SK-N-SH (cell line): ENCODE measurements around the gene MAN1B1.

Experiments
- EP300 ChIP-seq, 2 experiments: IDR thresholded peaks; 2 replicates each; pipeline versions ENCODE4 v1.4.0 to v1.6.1; 2012; ENCODE audit warnings: borderline replicate concordance in 1 of 2, low read depth in 1 of 2, low read length in 1 of 2
- EZH2phosphoT487 ChIP-seq: fragments of 200-600 bp; sonication (generic); IDR thresholded peaks from 2 replicates; pipeline ENCODE4 v1.6.1; 2017; ENCODE audit warnings: low read depth, mixed run types, mild to moderate bottlenecking, antibody characterized with exemption, moderate library complexity, borderline replicate concordance
- FOXJ3 ChIP-seq: sonication (generic); formaldehyde crosslinking; IDR thresholded peaks from 2 replicates; pipeline ENCODE4 v1.5.1; 2020; ENCODE audit warnings: mild to moderate bottlenecking, missing genetic modification reagents
- RAD21 ChIP-seq: IDR thresholded peaks from 2 replicates; pipeline ENCODE4 v1.6.1; 2012; ENCODE audit warnings: mild to moderate bottlenecking, low read length
- RCOR1 ChIP-seq: fragments of 150-350 bp; IDR thresholded peaks from 2 replicates; pipeline ENCODE4 v1.6.1; 2017; ENCODE audit warnings: antibody characterized with exemption, low read length
- REST ChIP-seq: IDR thresholded peaks from 2 replicates; pipeline ENCODE4 v1.6.1; 2012; ENCODE audit warnings: mild to moderate bottlenecking, low read depth, low read length, moderate library complexity
- SMC3 ChIP-seq: IDR thresholded peaks from 2 replicates; pipeline ENCODE4 v1.6.1; 2012; ENCODE audit warnings: low read depth, low read length, improper control_type of control experiment
- TF ChIP-seq, protein P1 (sequence below): fragments of 200-600 bp; sonication (generic); IDR thresholded peaks from 2 replicates; pipeline ENCODE4 v1.6.1; 2017; ENCODE audit warnings: antibody characterized with exemption, mild to moderate bottlenecking, moderate library complexity
- TF ChIP-seq, protein P2 (sequence below): IDR thresholded peaks from 2 replicates; pipeline ENCODE4 v1.4.0; 2012; ENCODE audit warnings: low read depth
- TF ChIP-seq, protein P3 (sequence below): fragments of 150-350 bp; IDR thresholded peaks from 2 replicates; pipeline ENCODE4 v1.6.1; 2016; ENCODE audit warnings: mild to moderate bottlenecking, low read depth, low read length

GRCh38 chr9:137079401-137079787, 7.4 kb upstream of the MAN1B1 start:
- TF ChIP-seq, protein P1, sequence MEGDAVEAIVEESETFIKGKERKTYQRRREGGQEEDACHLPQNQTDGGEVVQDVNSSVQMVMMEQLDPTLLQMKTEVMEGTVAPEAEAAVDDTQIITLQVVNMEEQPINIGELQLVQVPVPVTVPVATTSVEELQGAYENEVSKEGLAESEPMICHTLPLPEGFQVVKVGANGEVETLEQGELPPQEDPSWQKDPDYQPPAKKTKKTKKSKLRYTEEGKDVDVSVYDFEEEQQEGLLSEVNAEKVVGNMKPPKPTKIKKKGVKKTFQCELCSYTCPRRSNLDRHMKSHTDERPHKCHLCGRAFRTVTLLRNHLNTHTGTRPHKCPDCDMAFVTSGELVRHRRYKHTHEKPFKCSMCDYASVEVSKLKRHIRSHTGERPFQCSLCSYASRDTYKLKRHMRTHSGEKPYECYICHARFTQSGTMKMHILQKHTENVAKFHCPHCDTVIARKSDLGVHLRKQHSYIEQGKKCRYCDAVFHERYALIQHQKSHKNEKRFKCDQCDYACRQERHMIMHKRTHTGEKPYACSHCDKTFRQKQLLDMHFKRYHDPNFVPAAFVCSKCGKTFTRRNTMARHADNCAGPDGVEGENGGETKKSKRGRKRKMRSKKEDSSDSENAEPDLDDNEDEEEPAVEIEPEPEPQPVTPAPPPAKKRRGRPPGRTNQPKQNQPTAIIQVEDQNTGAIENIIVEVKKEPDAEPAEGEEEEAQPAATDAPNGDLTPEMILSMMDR = no peak
- no peak for TF ChIP-seq SMC3
- TF ChIP-seq FOXJ3 = no peak
- TF ChIP-seq, protein P2, sequence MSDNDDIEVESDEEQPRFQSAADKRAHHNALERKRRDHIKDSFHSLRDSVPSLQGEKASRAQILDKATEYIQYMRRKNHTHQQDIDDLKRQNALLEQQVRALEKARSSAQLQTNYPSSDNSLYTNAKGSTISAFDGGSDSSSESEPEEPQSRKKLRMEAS = no peak
- no peak for TF ChIP-seq EP300 (IDR thresholded peaks at IDR 0.05; ENCODE audit: borderline replicate concordance in 1 of 2, low read depth in 1 of 2, low read length in 1 of 2)
- TF ChIP-seq REST = no peak
- TF ChIP-seq, protein P3, sequence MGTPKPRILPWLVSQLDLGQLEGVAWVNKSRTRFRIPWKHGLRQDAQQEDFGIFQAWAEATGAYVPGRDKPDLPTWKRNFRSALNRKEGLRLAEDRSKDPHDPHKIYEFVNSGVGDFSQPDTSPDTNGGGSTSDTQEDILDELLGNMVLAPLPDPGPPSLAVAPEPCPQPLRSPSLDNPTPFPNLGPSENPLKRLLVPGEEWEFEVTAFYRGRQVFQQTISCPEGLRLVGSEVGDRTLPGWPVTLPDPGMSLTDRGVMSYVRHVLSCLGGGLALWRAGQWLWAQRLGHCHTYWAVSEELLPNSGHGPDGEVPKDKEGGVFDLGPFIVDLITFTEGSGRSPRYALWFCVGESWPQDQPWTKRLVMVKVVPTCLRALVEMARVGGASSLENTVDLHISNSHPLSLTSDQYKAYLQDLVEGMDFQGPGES = no peak
- TF ChIP-seq RCOR1 = no peak
- no peak for TF ChIP-seq EZH2phosphoT487
- no peak for TF ChIP-seq RAD21
